ENCODE results near the gene ZNF546. TPM values are rescaled to one million over a fixed set of nuclear protein-coding genes. Genes with fewer than 3 reads are reported as not detected.

The ZNF546 gene
- total RNA-seq, 4 donors from 2014 or later = 4.2 to 13.3 (median 9.0) TPM

DNA sequence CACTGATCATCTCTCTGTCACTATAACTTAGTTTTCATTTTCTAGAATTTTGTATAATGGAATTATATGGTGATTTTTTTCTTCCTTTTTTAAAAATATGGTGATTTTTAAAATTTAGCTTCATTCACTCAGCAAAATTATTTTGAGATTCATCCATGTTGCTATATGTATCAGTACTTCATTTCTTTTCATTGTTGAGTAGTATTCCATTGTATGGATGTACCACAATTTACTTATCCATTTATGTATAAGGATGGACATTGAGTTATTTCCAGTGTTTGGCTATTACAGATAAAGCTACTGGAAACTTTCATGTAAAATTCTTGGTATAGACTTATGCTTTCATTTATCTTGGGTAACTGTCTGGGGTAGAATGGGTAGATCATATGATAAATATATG is 12.8 kb downstream of the ZNF546 start:
- no peak for TF ChIP-seq CTCF (IDR thresholded peaks at IDR 0.05)
- no peak for TF ChIP-seq POLR2A (IDR thresholded peaks at IDR 0.05)
- no peak for TF ChIP-seq EP300 (IDR thresholded peaks at IDR 0.05)
- Histone ChIP-seq H3K27me3 (no peaks in the 10 kb centered on the region), H3K27ac (no peak overlapping the region), H3K4me1 (no peaks in the 10 kb centered on the region), H3K4me3 (no peak overlapping the region), H3K36me3 (peaks cover 0 to 90% (median 18%) of the 10 kb centered on the region in 3 donors), H3K9me3 (peaks cover 0 to 56% (median 14%) of the 10 kb centered on the region in 4 donors)
- DNase-seq (ENCODE audit: low spot score in 2 of 2) = no peak

DNA sequence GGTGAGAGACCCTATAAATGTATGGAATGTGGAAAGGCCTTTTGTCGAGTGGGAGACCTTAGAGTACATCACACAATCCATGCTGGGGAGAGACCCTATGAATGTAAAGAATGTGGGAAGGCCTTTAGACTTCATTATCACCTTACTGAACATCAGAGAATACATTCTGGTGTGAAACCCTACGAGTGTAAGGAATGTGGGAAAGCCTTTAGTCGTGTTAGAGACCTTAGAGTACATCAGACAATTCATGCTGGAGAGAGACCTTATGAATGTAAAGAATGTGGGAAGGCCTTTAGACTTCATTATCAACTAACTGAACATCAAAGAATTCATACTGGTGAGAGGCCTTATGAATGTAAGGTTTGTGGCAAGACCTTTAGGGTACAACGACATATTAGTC is 17.1 kb downstream of the ZNF546 start:
- Histone ChIP-seq H3K27me3 (no peaks in the 10 kb centered on the region), H3K4me3 (no peak overlapping the region), H3K9me3 (peaks cover 0 to 96% (median 33%) of the 10 kb centered on the region in 4 donors), H3K36me3 (peaks cover 0 to 88% (median 8%) of the 10 kb centered on the region in 3 donors), H3K27ac (no peak overlapping the region), H3K4me1 (no peaks in the 10 kb centered on the region)
- WGBS, 2 donors = 93 to 96% methylated on average over 4 of the region's 4 CpGs
- TF ChIP-seq CTCF (IDR thresholded peaks at IDR 0.05) (no peak), POLR2A (IDR thresholded peaks at IDR 0.05) (no peak), EP300 (IDR thresholded peaks at IDR 0.05) (no peak)
- no peak for DNase-seq (ENCODE audit: low spot score in 2 of 2)

- no peak overlapping the region for H3K4me3 ChIP-seq
- DNase-seq (ENCODE audit: low spot score in 2 of 2) = no peak
- peaks cover 0 to 29% (median 0%) of the 10 kb centered on the region in 3 donors for H3K36me3 ChIP-seq
- no peak for TF ChIP-seq EP300 (IDR thresholded peaks at IDR 0.05)
- no peak for TF ChIP-seq CTCF (IDR thresholded peaks at IDR 0.05)
- TF ChIP-seq POLR2A (IDR thresholded peaks at IDR 0.05) = no peak
- H3K4me1 ChIP-seq = no peaks in the 10 kb centered on the region
- H3K9me3 ChIP-seq = peaks cover 0 to 93% (median 29%) of the 10 kb centered on the region in 4 donors
- no peak overlapping the region for H3K27ac ChIP-seq
- no peaks in the 10 kb centered on the region for H3K27me3 ChIP-seq
- 88 to 90% methylated on average over 3 of the region's 3 CpGs for WGBS, 2 donors
Measured at GRCh38 chr19:40023969-40024368, 27.1 kb downstream of the ZNF546 start.

DNA sequence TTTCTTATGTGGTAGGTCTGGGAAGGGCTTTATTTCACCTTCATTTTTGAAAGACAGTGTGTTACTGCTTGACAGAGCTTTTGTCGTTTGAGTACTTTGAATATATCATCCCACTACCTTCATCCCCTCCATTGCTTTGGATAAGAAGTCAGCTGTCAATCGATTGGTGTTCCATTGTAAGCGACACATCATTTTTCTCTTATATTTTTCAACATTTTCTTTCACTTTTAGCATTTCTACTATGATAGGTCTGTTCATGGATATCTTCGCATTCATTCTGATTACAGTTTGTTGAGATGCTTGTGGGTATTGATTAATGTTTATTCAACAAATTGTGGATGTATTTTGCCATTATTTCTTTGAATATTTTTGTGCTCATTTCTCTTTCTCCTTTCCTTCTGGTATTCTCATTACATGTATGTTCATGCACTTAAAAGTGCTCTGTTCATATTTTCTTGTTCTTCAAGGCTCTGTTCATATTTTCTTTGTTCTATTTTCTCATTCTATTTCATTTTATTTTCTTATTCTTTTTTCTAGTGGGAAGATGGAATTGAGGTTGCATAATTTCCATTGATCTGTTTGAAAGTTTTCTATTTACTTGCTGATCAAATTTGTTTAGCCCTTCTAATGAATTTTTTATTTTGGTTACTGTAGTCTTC is 29.2 kb downstream of the ZNF546 start:
- no peaks in the 10 kb centered on the region for H3K27me3 ChIP-seq
- DNase-seq (ENCODE audit: low spot score in 2 of 2) = no peak
- peaks cover 0 to 98% (median 39%) of the 10 kb centered on the region in 4 donors for H3K9me3 ChIP-seq
- H3K4me3 ChIP-seq = no peak overlapping the region
- TF ChIP-seq CTCF (IDR thresholded peaks at IDR 0.05) (no peak), POLR2A (IDR thresholded peaks at IDR 0.05) (no peak), EP300 (IDR thresholded peaks at IDR 0.05) (no peak)
- H3K4me1 ChIP-seq = no peaks in the 10 kb centered on the region
- H3K27ac ChIP-seq = no peak overlapping the region
- 95 to 96% methylated on average over 4 of the region's 4 CpGs for WGBS, 2 donors
- H3K36me3 ChIP-seq = peaks cover 0 to 20% (median 0%) of the 10 kb centered on the region in 3 donors

DNA sequence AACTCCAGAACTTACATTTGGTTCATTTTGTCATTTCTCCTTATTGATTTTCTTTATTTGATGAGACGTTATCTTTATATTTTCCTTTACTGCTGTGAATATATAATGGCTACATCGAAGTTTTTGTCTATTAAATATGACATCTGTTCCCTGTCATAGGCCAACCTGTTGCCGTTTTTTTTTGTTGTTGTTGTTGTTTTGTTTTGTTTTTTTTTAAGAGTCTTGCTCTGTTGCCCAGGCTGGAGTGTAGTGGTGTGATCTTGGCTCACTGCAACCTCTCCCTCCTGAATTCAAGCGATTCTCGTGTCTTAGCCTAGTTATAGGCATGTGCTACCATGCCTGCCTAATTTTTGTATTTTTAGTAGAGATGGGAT is 29.7 kb downstream of the ZNF546 start:
- 95 to 97% methylated on average over 5 of the region's 5 CpGs for WGBS, 2 donors
- Histone ChIP-seq H3K27me3 (no peaks in the 10 kb centered on the region), H3K9me3 (peaks cover 0 to 98% (median 42%) of the 10 kb centered on the region in 4 donors), H3K4me3 (no peak overlapping the region), H3K36me3 (peaks cover 0 to 25% (median 0%) of the 10 kb centered on the region in 3 donors), H3K4me1 (no peaks in the 10 kb centered on the region), H3K27ac (no peak overlapping the region)
- no peak for TF ChIP-seq POLR2A (IDR thresholded peaks at IDR 0.05)
- no peak for TF ChIP-seq CTCF (IDR thresholded peaks at IDR 0.05)
- TF ChIP-seq EP300 (IDR thresholded peaks at IDR 0.05) = no peak
- DNase-seq (ENCODE audit: low spot score in 2 of 2) = no peak

All from tibial nerve (tissue), 4 donors.